ENCODE results near the gene ZNF853.
"Not testable (repeated sequence)": the region's sequence is repeated elsewhere in the genome, so short reads cannot be mapped to it uniquely, and the experiment has no call there.

ZNF853 gene

GRCh38 chr7:6653071-6654003 is 37.9 kb downstream of the ZNF853 start:
- no peak for DNase-seq

DNA sequence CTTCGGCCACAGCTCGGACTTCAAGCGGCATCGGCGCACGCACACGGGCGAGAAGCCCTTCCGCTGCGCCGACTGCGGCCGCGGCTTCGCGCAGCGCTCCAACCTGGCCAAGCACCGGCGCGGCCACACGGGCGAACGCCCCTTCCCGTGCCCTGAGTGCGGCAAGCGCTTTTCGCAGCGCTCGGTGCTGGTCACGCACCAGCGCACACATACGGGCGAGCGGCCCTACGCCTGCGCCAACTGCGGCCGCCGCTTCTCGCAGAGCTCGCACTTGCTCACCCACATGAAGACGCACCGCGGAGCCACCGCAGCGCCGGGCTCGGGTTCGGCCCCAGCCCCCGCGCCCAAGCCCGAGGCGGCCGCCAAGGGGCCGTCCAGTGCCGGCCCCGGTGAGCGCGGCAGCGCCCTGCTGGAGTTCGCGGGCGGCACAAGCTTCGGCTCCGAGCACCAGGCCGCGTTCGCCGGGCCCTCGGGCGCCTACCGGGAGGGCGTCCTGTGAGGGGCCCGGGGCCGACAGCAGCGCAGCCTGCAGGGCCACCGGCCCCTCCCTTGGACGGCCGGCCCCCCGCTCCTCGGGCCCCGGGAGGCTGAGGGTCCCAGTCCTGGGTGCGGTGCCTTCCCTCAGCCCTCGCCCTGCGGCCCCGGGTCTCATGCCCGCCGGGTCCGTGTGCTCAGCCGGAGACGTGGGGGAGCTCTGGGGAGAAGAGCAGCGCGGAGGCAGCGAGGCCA is 38.9 kb downstream of the ZNF853 start:
- DNase-seq = no peak

GRCh38 chr7:6654842-6655610 is 39.6 kb downstream of the ZNF853 start:
- no peak for DNase-seq

GRCh38 chr7:6655636-6656385 is 40.4 kb downstream of the ZNF853 start:
- DNase-seq = no peak

DNA sequence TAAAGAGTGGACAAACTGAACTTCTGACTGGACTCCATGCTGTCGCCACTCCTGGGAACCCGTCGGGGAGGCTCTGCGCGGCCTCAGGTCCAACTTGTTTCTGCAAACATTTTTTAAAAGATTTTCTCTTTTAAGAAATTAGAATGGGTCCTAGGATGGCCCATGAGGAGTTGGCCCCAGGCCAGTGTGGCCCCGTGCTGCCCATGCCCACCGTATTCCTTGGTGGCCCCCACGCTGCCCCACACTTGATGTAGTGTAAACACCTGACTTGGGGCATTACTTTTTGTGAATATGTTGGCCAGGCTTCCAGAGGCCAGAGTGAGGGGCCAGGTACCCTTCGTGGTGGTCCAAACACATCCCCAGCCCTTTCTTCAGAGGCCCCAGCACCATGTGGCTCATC is 41.0 kb downstream of the ZNF853 start:
- no peak for DNase-seq

GRCh38 chr7:6658618-6659345 is 43.4 kb downstream of the ZNF853 start:
- no peak for DNase-seq

- DNase-seq = not testable (repeated sequence)
Observed at GRCh38 chr7:6670851-6671250, 55.4 kb downstream of the ZNF853 start.

All from activated gamma-delta T cell treated with Interleukin-2 at 50 U/mL for 16 hours (primary cell).